Fibroblast of villous mesenchyme (primary cell): ENCODE data around the gene ISOC2. TPM values are rescaled to one million over a fixed set of nuclear protein-coding genes. Genes with fewer than 3 reads are reported as not detected.
A peak's percentile ranks its signal among the peaks of the same experiment; 100 is the strongest.

Source experiments
- DNase-seq: peaks from one replicate; pipeline ENCODE4 v3.0.0-alpha.2; 2010; ENCODE audit warnings: low read depth
- H3K4me3 ChIP-seq: 2 replicates; pipeline ENCODE4 v1.5.1; 2011; ENCODE audit warnings: low read depth, mild to moderate bottlenecking, low read length
- CTCF ChIP-seq: IDR thresholded peaks from 2 replicates; pipeline ENCODE4 v1.5.1; 2012; ENCODE audit warnings: low read depth, mild to moderate bottlenecking, low read length; ENCODE audit not compliant: insufficient read depth
- total RNA-seq: library from RNA; depleted of rRNA; stranded (reverse); fragments of >200 nt; gene quantifications from 2 replicates; pipeline ENCODE4 v1.2.3, GENCODE V29; 2012

The ISOC2 gene
- total RNA-seq, 1 donor = 57.9 TPM

- no peak overlapping the region for H3K4me3 ChIP-seq
- TF ChIP-seq CTCF = no peak
- DNase-seq = no peak
Measured at GRCh38 chr19:55456347-55456746, 5.1 kb downstream of the ISOC2 start.

GRCh38 chr19:55455576-55456235 lies 5.7 kb downstream of the ISOC2 start:
- no peak for TF ChIP-seq CTCF
- DNase-seq = no peak
- no peak overlapping the region for H3K4me3 ChIP-seq

- peak; percentile 29 for DNase-seq
- no peak overlapping the region for H3K4me3 ChIP-seq
- TF ChIP-seq CTCF = peak; percentile 76
Measured at GRCh38 chr19:55454787-55455243, 6.6 kb downstream of the ISOC2 start.

GRCh38 chr19:55453511-55454260 lies 7.8 kb downstream of the ISOC2 start:
- TF ChIP-seq CTCF = no peak
- no peak overlapping the region for H3K4me3 ChIP-seq
- no peak for DNase-seq

GRCh38 chr19:55452749-55453346 lies 8.6 kb downstream of the ISOC2 start:
- DNase-seq = peak; percentile 65
- H3K4me3 ChIP-seq = no peak overlapping the region
- no peak for TF ChIP-seq CTCF

GRCh38 chr19:55451965-55452748 lies 9.3 kb downstream of the ISOC2 start:
- H3K4me3 ChIP-seq = no peak overlapping the region
- TF ChIP-seq CTCF = no peak

More at GRCh38 chr19:55451965-55452748, 9.3 kb downstream of the ISOC2 start:
- no peak for DNase-seq
